PC-3 (cell line): ENCODE results near the gene TSC22D4. TPM values are rescaled to one million over a fixed set of nuclear protein-coding genes. Genes with fewer than 3 reads are reported as not detected.
"Not testable (repeated sequence)": the region's sequence is repeated elsewhere in the genome, so short reads cannot be mapped to it uniquely, and the experiment has no call there.

Source experiments
- ATAC-seq: fragments of 200-7000 bp; cut with Tn5 transposase; 2 replicates; pipeline ENCODE4 v1.9.1; 2020; ENCODE audit warnings: mild to moderate bottlenecking, moderate library complexity
- BruUV-seq: library from RNA; stranded (reverse); fragments of 400-500 nt; replicated peaks from 2 replicates; lab custom pipeline; 2021; lab: Mats Ljungman, UMichigan
- CTCF ChIA-PET: fragments of 300-600 bp; sonication (Branson Sonifier 250); formaldehyde crosslinking; loops from one replicate; lab custom pipeline; 2022; ENCODE audit warnings: antibody characterized with exemption; lab: Charles Lee
- POLR2A ChIA-PET: fragments of 300-600 bp; sonication (Branson Sonifier 250); formaldehyde crosslinking; loops from one replicate; lab custom pipeline; 2022; ENCODE audit warnings: antibody characterized with exemption; ENCODE audit not compliant: unreplicated experiment; lab: Charles Lee
- DNase-seq: peaks from one replicate; pipeline ENCODE4 v3.0.0-alpha.2; 2015
- H2AFZ ChIP-seq: fragments of 300-600 bp; sonication (generic); 2 replicates; pipeline ENCODE4 v1.6.0; 2016; ENCODE audit warnings: antibody characterized with exemption, low read length
- H3F3A ChIP-seq: fragments of 300-600 bp; sonication (generic); one replicate; pipeline ENCODE4 v1.6.0; 2017; ENCODE audit warnings: antibody characterized with exemption, low read length, control low read depth, mild to moderate bottlenecking; ENCODE audit not compliant: unreplicated experiment
- H3K27ac ChIP-seq: fragments of 300-600 bp; sonication (generic); 2 replicates; pipeline ENCODE4 v1.5.1; 2016; ENCODE audit warnings: mild to moderate bottlenecking, low read length
- H3K27me3 ChIP-seq: fragments of 300-600 bp; sonication (generic); 2 replicates; pipeline ENCODE4 v1.6.1; 2016; ENCODE audit warnings: low read length, mixed read lengths
- H3K36me3 ChIP-seq: fragments of 300-600 bp; sonication (generic); 2 replicates; pipeline ENCODE4 v1.6.1; 2016; ENCODE audit warnings: low read depth, mixed run types, low read length, mixed read lengths
- H3K4me1 ChIP-seq: fragments of 300-600 bp; sonication (generic); 2 replicates; pipeline ENCODE4 v1.5.1; 2016; ENCODE audit warnings: low read length; ENCODE audit not compliant: insufficient read depth
- H3K4me2 ChIP-seq: fragments of 300-600 bp; sonication (generic); 2 replicates; pipeline ENCODE4 v1.6.0; 2016; ENCODE audit warnings: low read length
- H3K4me3 ChIP-seq: fragments of 300-600 bp; sonication (generic); 2 replicates; pipeline ENCODE4 v1.5.1; 2016; ENCODE audit warnings: mild to moderate bottlenecking, low read length, mixed read lengths
- H3K79me2 ChIP-seq: fragments of 300-600 bp; sonication (generic); 2 replicates; pipeline ENCODE4 v1.6.1; 2017; ENCODE audit warnings: low read length, mixed read lengths
- H3K9ac ChIP-seq: fragments of 300-600 bp; sonication (generic); 2 replicates; pipeline ENCODE4 v1.6.0; 2016; ENCODE audit warnings: mild to moderate bottlenecking, low read length
- H3K9me2 ChIP-seq: fragments of 300-600 bp; sonication (generic); replicated peaks from 2 replicates; pipeline ENCODE4 v1.6.1; 2016; ENCODE audit warnings: mixed run types, low read length, mixed read lengths
- H3K9me3 ChIP-seq: fragments of 300-600 bp; sonication (generic); 2 replicates; pipeline ENCODE4 v1.6.1; 2016; ENCODE audit warnings: low read length, mixed read lengths
- H4K20me1 ChIP-seq: fragments of 300-600 bp; sonication (generic); 2 replicates; pipeline ENCODE4 v1.6.1; 2016; ENCODE audit warnings: low read length, mixed read lengths
- CTCF ChIP-seq: fragments of 300-600 bp; sonication (generic); conservative IDR thresholded peaks from 2 replicates; pipeline ENCODE4 v1.5.1; 2017; ENCODE audit warnings: antibody characterized with exemption, low read depth, mild to moderate bottlenecking, low read length
- EZH2 ChIP-seq: fragments of 300-600 bp; sonication (generic); IDR thresholded peaks from one replicate; pipeline ENCODE4 v1.6.1; 2017; ENCODE audit warnings: antibody characterized with exemption, mild to moderate bottlenecking, low read length; ENCODE audit not compliant: unreplicated experiment
- EZH2phosphoT487 ChIP-seq: fragments of 300-600 bp; sonication (generic); IDR thresholded peaks from 2 replicates; pipeline ENCODE4 v1.6.1; 2018; ENCODE audit warnings: mild to moderate bottlenecking, antibody characterized with exemption, low read length, borderline replicate concordance
- intact Hi-C: fragments of 100-400 bp; cut with micrococcal nuclease; formaldehyde crosslinking; loops from 2 replicates; pipeline ENCODE4 v1.9.0; 2023
- total RNA-seq: library from RNA; depleted of rRNA; stranded (reverse); fragments of >200 nt; gene quantifications from 2 replicates; pipeline ENCODE4 v1.2.3, GENCODE V29; 2014

Gene TSC22D4
- total RNA-seq, 1 experiment from 2014 or later, result 57.1 TPM

- Histone ChIP-seq H3K27ac (no peak overlapping the region), H3K27me3 (no peaks in the 10 kb centered on the region), H3K36me3 (no peaks in the 10 kb centered on the region), H3K4me1 (no peaks in the 10 kb centered on the region), H3K9me2 (no peaks in the 10 kb centered on the region), H4K20me1 (no peaks in the 10 kb centered on the region), H3K9ac (no peak overlapping the region), H3K79me2 (no peaks in the 10 kb centered on the region), H3K4me2 (no peak overlapping the region), H3K9me3 (no peaks in the 10 kb centered on the region), H2AFZ (no peak overlapping the region), H3F3A (no peaks in the 10 kb centered on the region), H3K4me3 (no peak overlapping the region)
- no peak for TF ChIP-seq EZH2
- TF ChIP-seq EZH2phosphoT487, result no peak
- TF ChIP-seq CTCF, result no peak
- no peak for DNase-seq
- ATAC-seq, result no peak
- POLR2A ChIA-PET, result no interaction called here
- CTCF ChIA-PET, result no interaction called here
- BruUV-seq, result no TSS peak
- intact Hi-C loops, result no loop called here
Observed at GRCh38 chr7:100449190-100449795, 29.7 kb downstream of the TSC22D4 start.

GRCh38 chr7:100447363-100447762 is 31.7 kb downstream of the TSC22D4 start:
- BruUV-seq, H3K36me3 ChIP-seq, H4K20me1 ChIP-seq, H3K9me2 ChIP-seq, H2AFZ ChIP-seq, H3K4me1 ChIP-seq, H3K9ac ChIP-seq, H3K4me2 ChIP-seq, H3F3A ChIP-seq, H3K4me3 ChIP-seq, DNase-seq, H3K27me3 ChIP-seq, intact Hi-C loops, ATAC-seq, H3K79me2 ChIP-seq, H3K9me3 ChIP-seq, H3K27ac ChIP-seq: not testable (repeated sequence)
- ChIA-PET POLR2A (interaction anchor here (0.6 kb wide), 1 partner anchor 315 kb away, joined by 7 read pairs; no protein-coding TSS in a partner anchor), CTCF (interaction anchor here (0.6 to 1.0 kb wide), 2 partner anchors 7 to 11 kb away, joined by 4 to 6 read pairs; partner anchors contain the start of gene PPP1R35)

- Histone ChIP-seq H2AFZ (no peak overlapping the region), H3K4me2 (no peak overlapping the region), H3K79me2 (no peaks in the 10 kb centered on the region), H3K9ac (no peak overlapping the region), H3K4me1 (no peaks in the 10 kb centered on the region), H3F3A (no peaks in the 10 kb centered on the region), H3K9me2 (no peaks in the 10 kb centered on the region), H3K27me3 (no peaks in the 10 kb centered on the region), H3K9me3 (no peaks in the 10 kb centered on the region), H3K36me3 (no peaks in the 10 kb centered on the region), H3K4me3 (no peak overlapping the region), H4K20me1 (no peaks in the 10 kb centered on the region), H3K27ac (no peak overlapping the region)
- CTCF ChIA-PET, result interaction anchor here (0.7 kb wide), 1 partner anchor 489 kb away, joined by 3 read pairs; no protein-coding TSS in a partner anchor
- POLR2A ChIA-PET, result no interaction called here
- TF ChIP-seq CTCF, result no peak
- no peak for TF ChIP-seq EZH2phosphoT487
- TF ChIP-seq EZH2, result no peak
- BruUV-seq, result no TSS peak
- DNase-seq (no peak), ATAC-seq (no peak)
- intact Hi-C loops, result no loop called here
Observed at GRCh38 chr7:100446040-100446439, 33.0 kb downstream of the TSC22D4 start.
